ENCODE results near the gene SCNN1A. TPM values are rescaled to one million over a fixed set of nuclear protein-coding genes. Genes with fewer than 3 reads are reported as not detected.
"Not testable (repeated sequence)": the region's sequence is repeated elsewhere in the genome, so short reads cannot be mapped to it uniquely, and the experiment has no call there.

The SCNN1A gene
- total and polyA plus RNA-seq, 7 experiments from 2014 or later: 0.22 to 5.3 (median 1.6) TPM

DNA sequence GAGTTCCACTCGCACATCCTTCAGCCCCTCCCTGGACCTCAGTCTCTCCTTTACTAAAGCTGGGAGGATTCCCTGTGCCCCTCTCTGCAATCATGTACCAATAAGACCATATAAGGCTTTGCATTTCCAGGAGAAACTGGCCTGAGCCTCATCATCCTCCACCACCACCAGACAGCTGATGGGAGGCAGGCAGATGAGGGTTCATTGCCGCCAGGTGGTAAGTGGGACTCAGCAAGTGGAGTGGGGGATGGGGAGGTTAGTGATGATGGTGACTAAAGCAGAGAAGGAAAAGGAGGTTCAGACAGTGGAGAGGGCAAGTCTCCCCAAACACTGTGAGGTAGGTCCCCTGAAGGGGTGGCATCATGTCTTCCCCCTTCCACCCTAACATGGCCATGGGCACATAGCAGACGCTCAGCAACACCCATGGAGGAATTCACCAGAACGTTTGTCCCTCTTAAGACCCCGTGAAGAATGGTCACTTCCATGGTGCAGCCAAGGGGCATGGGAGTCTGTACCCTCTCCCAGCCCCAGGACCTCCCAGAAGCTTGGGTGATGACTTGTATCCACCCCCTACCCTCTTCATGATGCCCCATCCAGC, 29.0 kb downstream of the SCNN1A start:
- Mint-ChIP-seq H3K9me3 (no peaks in the 10 kb centered on the region), H3K27ac (peak overlapping the region in 8 of 9 donors; percentile 14 to 86 (median 66)), H3K27me3 (no peaks in the 10 kb centered on the region), H3K4me1 (peaks cover 38 to 60% (median 54%) of the 10 kb centered on the region in 7 donors), H3K36me3 (peaks cover 0 to under 1% (median 0%) of the 10 kb centered on the region in 5 donors), H3K4me3 (peak overlapping the region in 6 of 10 donors; percentile 28 to 63 (median 46))
- DNase-seq (no peak), ATAC-seq (no peak)
- Histone ChIP-seq H3K27me3 (ENCODE audit: control insufficient read depth in 2 of 2, insufficient read depth in 2 of 2, low read length in 2 of 2) (no peaks in the 10 kb centered on the region), H3K9me3 (ENCODE audit: control insufficient read depth in 2 of 3, low read length in 3 of 3) (no peaks in the 10 kb centered on the region), H3K4me1 (ENCODE audit: control insufficient read depth in 2 of 2, insufficient read depth in 2 of 2, low read length in 2 of 2) (peaks cover 29 to 44% of the 10 kb centered on the region in 2 donors), H3K27ac (ENCODE audit: low read depth, low read length) (no peak overlapping the region), H3K4me3 (ENCODE audit: low read length) (peak overlapping the region; percentile 19), H3K36me3 (ENCODE audit: control insufficient read depth in 2 of 3, insufficient read depth in 3 of 3, low read length in 3 of 3) (peaks cover 0 to 5% (median 0%) of the 10 kb centered on the region in 3 experiments)
- CTCF ChIA-PET: interaction anchor here (0.7 to 1.7 kb wide), 7 partner anchors 10 to 119 kb away, joined by 3 to 9 read pairs (median 5); no protein-coding TSS in a partner anchor
- intact Hi-C loops (cut with micrococcal nuclease): no loop called here
- POLR2A ChIA-PET: interaction anchor here (1.0 to 7.9 kb wide), 9 partner anchors 7 to 115 kb away, joined by 3 to 56 read pairs (median 4); no protein-coding TSS in a partner anchor

DNA sequence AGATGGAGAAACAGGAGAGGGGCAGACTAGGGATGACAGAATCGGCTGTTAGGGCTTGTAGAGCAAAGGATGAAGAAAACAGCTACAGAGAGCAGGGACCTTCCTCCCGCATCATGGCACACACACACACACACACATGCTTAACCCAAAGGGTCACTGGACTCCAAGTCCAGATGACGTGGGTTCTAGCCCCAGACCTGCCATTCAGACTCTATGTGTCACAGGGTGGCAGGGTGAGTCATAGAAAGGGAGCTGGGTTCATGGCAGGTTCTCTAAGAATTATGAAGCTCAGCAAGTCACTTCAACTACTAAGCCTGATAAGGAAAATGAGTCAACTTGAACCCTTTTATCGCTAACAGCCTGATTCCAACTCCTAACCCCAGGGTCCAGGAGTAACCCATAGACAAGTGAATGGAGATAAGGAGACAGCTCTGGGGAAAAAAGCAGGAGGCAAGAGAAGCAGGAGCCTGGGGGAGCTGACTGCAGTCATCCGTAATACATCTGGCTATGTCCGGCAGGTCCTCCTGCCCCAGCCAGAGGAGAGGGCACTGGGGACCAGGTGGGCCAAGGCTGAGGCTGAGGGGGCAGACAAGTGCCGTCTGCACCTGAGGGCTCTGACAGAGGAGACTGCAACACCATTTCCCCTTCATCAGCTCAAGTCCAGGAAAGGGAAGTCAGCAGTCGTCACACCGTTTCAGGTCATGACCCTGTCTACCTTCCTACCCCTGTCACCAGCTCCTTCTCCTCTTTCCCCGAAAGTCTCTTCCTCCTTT, 29.9 kb downstream of the SCNN1A start:
- H3K36me3 Mint-ChIP-seq: peaks cover 0 to 4% (median 0%) of the 10 kb centered on the region in 5 donors
- POLR2A ChIA-PET: interaction anchor here (0.6 to 7.9 kb wide), 15 partner anchors 8 to 263 kb away, joined by 3 to 56 read pairs (median 3); partner anchors contain the start of gene VAMP1
- CTCF ChIA-PET: interaction anchor here (0.7 to 1.9 kb wide), 12 partner anchors 9 to 120 kb away, joined by 3 to 9 read pairs (median 4); no protein-coding TSS in a partner anchor
- H3K4me1 ChIP-seq (ENCODE audit: control insufficient read depth in 2 of 2, insufficient read depth in 2 of 2, low read length in 2 of 2): peaks cover 29 to 44% of the 10 kb centered on the region in 2 donors
- no peaks in the 10 kb centered on the region for H3K9me3 ChIP-seq (ENCODE audit: control insufficient read depth in 2 of 3, low read length in 3 of 3)
- peak overlapping the region in 9 of 10 donors; percentile 28 to 63 (median 55) for H3K4me3 Mint-ChIP-seq
- H3K9me3 Mint-ChIP-seq: no peaks in the 10 kb centered on the region
- DNase-seq: no peak
- H3K4me1 Mint-ChIP-seq: peaks cover 38 to 60% (median 54%) of the 10 kb centered on the region in 7 donors
- H3K27me3 Mint-ChIP-seq: no peaks in the 10 kb centered on the region
- no peak overlapping the region for H3K27ac ChIP-seq (ENCODE audit: low read depth, low read length)
- peak overlapping the region; percentile 14 to 86 (median 78) for H3K27ac Mint-ChIP-seq
- ATAC-seq: peak; percentile 71
- peaks cover 0 to 11% (median 0%) of the 10 kb centered on the region in 3 experiments for H3K36me3 ChIP-seq (ENCODE audit: control insufficient read depth in 2 of 3, insufficient read depth in 3 of 3, low read length in 3 of 3)
- no peaks in the 10 kb centered on the region for H3K27me3 ChIP-seq (ENCODE audit: control insufficient read depth in 2 of 2, insufficient read depth in 2 of 2, low read length in 2 of 2)
- intact Hi-C loops (cut with micrococcal nuclease): loop anchor here in 1 of 2 donors (1.0 kb wide), 1 partner anchor 8 kb away; no protein-coding TSS in a partner anchor
- H3K4me3 ChIP-seq (ENCODE audit: low read length): peak overlapping the region; percentile 19

DNA sequence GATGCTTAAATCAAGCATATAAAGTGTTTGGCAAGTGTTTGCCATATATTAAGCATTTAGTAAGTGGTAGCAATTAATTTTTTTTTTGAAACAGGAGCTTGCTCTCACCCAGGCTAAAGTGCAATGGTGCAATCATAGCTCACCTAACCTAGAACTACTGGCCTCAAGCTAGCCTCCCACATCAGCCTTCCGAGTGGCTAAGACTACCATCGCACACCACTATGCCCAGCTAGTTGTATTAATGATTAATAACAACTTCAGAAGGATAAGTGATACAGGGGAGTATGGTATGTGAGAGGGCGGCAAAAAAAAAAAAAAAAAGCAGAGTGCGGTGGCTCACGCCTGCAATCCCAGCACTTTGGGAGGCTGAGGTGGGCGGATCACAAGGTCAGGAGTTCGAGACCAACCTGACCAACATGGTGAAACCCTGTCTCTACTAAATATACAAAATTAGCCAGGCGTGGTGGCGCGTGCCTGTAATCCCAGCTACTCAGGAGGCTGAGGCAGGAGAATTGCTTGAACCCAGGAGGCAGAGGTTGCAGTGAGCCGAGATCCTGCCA, 31.2 kb downstream of the SCNN1A start:
- H3K27ac Mint-ChIP-seq; H3K9me3 Mint-ChIP-seq; DNase-seq; H3K4me3 Mint-ChIP-seq; intact Hi-C loops (cut with micrococcal nuclease); H3K4me3 ChIP-seq (ENCODE audit: low read length); H3K27me3 Mint-ChIP-seq; H3K27me3 ChIP-seq (ENCODE audit: control insufficient read depth in 2 of 2, insufficient read depth in 2 of 2, low read length in 2 of 2); H3K9me3 ChIP-seq (ENCODE audit: control insufficient read depth in 2 of 3, low read length in 3 of 3); H3K27ac ChIP-seq (ENCODE audit: low read depth, low read length); H3K36me3 Mint-ChIP-seq; ATAC-seq: not testable (repeated sequence)
- POLR2A ChIA-PET: interaction anchor here (1.4 to 12.0 kb wide), 3 partner anchors 9 to 265 kb away, joined by 3 to 342 read pairs (median 56); no protein-coding TSS in a partner anchor
- peaks cover 0 to 11% (median 0%) of the 10 kb centered on the region in 3 experiments for H3K36me3 ChIP-seq (ENCODE audit: control insufficient read depth in 2 of 3, insufficient read depth in 3 of 3, low read length in 3 of 3)
- peaks cover 37 to 44% of the 10 kb centered on the region in 2 donors for H3K4me1 ChIP-seq (ENCODE audit: control insufficient read depth in 2 of 2, insufficient read depth in 2 of 2, low read length in 2 of 2)
- H3K4me1 Mint-ChIP-seq: peaks cover 38 to 60% (median 54%) of the 10 kb centered on the region in 7 donors
- CTCF ChIA-PET: interaction anchor here (0.6 to 1.9 kb wide), 6 partner anchors 9 to 129 kb away, joined by 3 to 10 read pairs (median 4); no protein-coding TSS in a partner anchor

DNA sequence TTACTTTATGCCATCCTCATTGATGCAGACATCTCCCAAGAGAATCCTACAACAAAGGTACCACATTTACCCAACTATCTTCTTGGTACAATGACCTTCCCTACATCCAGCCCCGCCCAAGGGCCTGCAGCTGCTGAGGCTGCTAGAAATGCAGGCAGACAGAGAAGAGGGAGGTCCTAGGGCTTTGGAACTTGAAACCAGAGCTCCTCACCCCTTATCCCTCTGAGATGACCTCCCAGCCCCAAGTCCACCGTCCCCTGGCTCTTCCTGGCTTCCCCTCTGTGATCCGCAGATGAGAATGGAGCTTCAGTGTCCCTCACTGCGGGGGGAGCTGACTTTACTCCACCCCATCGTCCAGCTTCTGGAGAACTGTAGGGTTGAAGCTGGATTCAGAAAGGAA, 31.8 kb downstream of the SCNN1A start:
- Histone ChIP-seq H3K27ac (ENCODE audit: low read depth, low read length) (no peak overlapping the region), H3K27me3 (ENCODE audit: control insufficient read depth in 2 of 2, insufficient read depth in 2 of 2, low read length in 2 of 2) (no peaks in the 10 kb centered on the region), H3K9me3 (ENCODE audit: control insufficient read depth in 2 of 3, low read length in 3 of 3) (no peaks in the 10 kb centered on the region), H3K4me1 (ENCODE audit: control insufficient read depth in 2 of 2, insufficient read depth in 2 of 2, low read length in 2 of 2) (peaks cover 44 to 50% of the 10 kb centered on the region in 2 donors), H3K36me3 (ENCODE audit: control insufficient read depth in 2 of 3, insufficient read depth in 3 of 3, low read length in 3 of 3) (peaks cover 0 to 11% (median 0%) of the 10 kb centered on the region in 3 experiments), H3K4me3 (ENCODE audit: low read length) (no peak overlapping the region)
- no peak for ATAC-seq
- H3K9me3 Mint-ChIP-seq: no peaks in the 10 kb centered on the region
- H3K27me3 Mint-ChIP-seq: no peaks in the 10 kb centered on the region
- ChIA-PET POLR2A (interaction anchor here (7.9 to 12.0 kb wide), 2 partner anchors 8 to 19 kb away, joined by 56 to 342 read pairs; no protein-coding TSS in a partner anchor), CTCF (interaction anchor here (0.6 to 2.2 kb wide), 5 partner anchors 8 to 129 kb away, joined by 3 to 10 read pairs (median 8); no protein-coding TSS in a partner anchor)
- no peak for DNase-seq
- peak overlapping the region in 4 of 9 donors; percentile 35 to 97 (median 70) for H3K27ac Mint-ChIP-seq
- H3K4me3 Mint-ChIP-seq: peak overlapping the region in 1 of 10 donors; percentile 43
- peaks cover 38 to 56% (median 50%) of the 10 kb centered on the region in 7 donors for H3K4me1 Mint-ChIP-seq
- intact Hi-C loops (cut with micrococcal nuclease): no loop called here
- peaks cover 0 to 4% (median 0%) of the 10 kb centered on the region in 5 donors for H3K36me3 Mint-ChIP-seq

DNA sequence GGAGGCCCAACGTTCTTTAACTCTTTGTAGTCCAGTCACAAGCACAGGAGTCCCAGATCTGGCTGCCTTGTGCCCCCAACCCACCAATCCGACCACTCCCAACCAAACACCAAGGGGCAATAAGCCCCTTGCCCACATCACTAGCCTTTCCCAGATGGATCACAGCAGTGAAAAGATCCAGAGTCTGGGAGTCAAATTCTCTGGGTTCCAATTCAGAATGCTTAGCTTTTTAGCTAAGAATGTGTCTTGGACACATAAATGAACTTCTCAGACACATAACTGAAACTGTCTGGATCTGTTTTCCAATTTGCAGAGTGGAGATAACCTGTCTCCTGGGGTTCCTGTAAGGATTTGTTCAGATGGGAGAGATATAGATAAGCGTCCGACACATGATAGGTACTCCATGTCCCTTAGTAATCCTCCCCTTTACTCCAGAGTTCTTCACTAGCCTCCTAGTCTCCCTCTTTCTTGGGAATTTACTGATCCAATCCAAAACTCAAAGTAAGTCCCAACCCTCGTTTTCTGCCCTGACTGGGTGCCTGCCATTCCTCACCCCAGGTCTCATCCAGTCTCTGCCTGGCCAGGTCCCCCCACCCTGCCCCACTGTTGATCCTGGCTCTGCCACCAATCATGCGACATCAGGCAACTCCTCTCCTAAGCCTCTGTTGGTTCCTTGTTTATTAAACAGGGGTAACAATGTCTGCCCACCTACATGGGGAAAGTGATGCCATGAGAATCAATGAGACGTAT, 33.0 kb downstream of the SCNN1A start:
- H3K36me3 Mint-ChIP-seq: peaks cover 0 to 5% (median 0%) of the 10 kb centered on the region in 5 donors
- no peaks in the 10 kb centered on the region for H3K9me3 Mint-ChIP-seq
- peaks cover 0 to 11% (median 0%) of the 10 kb centered on the region in 3 experiments for H3K36me3 ChIP-seq (ENCODE audit: control insufficient read depth in 2 of 3, insufficient read depth in 3 of 3, low read length in 3 of 3)
- H3K4me1 ChIP-seq (ENCODE audit: control insufficient read depth in 2 of 2, insufficient read depth in 2 of 2, low read length in 2 of 2): peaks cover 50 to 57% of the 10 kb centered on the region in 2 donors
- no peak for DNase-seq
- H3K4me3 ChIP-seq (ENCODE audit: low read length): peak overlapping the region; percentile 88
- POLR2A ChIA-PET: interaction anchor here (0.5 to 12.0 kb wide), 10 partner anchors 10 to 151 kb away, joined by 3 to 342 read pairs (median 3); partner anchors contain the start of genes MRPL51 and TAPBPL
- CTCF ChIA-PET: interaction anchor here (0.7 to 2.9 kb wide), 4 partner anchors 21 to 123 kb away, joined by 3 to 10 read pairs (median 6); no protein-coding TSS in a partner anchor
- ATAC-seq: no peak
- no peaks in the 10 kb centered on the region for H3K9me3 ChIP-seq (ENCODE audit: control insufficient read depth in 2 of 3, low read length in 3 of 3)
- intact Hi-C loops (cut with micrococcal nuclease): loop anchor here in 1 of 2 donors (1.0 kb wide), 1 partner anchor 10 kb away; no protein-coding TSS in a partner anchor
- H3K4me1 Mint-ChIP-seq: peaks cover 37 to 50% (median 46%) of the 10 kb centered on the region in 7 donors
- peak overlapping the region in 3 of 9 donors; percentile 95 to 97 (median 95) for H3K27ac Mint-ChIP-seq
- H3K27me3 ChIP-seq (ENCODE audit: control insufficient read depth in 2 of 2, insufficient read depth in 2 of 2, low read length in 2 of 2): no peaks in the 10 kb centered on the region
- H3K27me3 Mint-ChIP-seq: no peaks in the 10 kb centered on the region
- no peak overlapping the region for H3K4me3 Mint-ChIP-seq
- H3K27ac ChIP-seq (ENCODE audit: low read depth, low read length): peak overlapping the region; percentile 92

Data from naive thymus-derived CD4-positive, alpha-beta T cell (primary cell).